ENCODE measurements around the gene CCL15. TPM values are rescaled to one million over a fixed set of nuclear protein-coding genes. Genes with fewer than 3 reads are reported as not detected.
A peak's percentile ranks its signal among the peaks of the same experiment; 100 is the strongest.
"Not testable (repeated sequence)": the region's sequence is repeated elsewhere in the genome, so short reads cannot be mapped to it uniquely, and the experiment has no call there.

Gene CCL15
- total and polyA plus RNA-seq, 3 experiments from 2014 or later: not detected

DNA sequence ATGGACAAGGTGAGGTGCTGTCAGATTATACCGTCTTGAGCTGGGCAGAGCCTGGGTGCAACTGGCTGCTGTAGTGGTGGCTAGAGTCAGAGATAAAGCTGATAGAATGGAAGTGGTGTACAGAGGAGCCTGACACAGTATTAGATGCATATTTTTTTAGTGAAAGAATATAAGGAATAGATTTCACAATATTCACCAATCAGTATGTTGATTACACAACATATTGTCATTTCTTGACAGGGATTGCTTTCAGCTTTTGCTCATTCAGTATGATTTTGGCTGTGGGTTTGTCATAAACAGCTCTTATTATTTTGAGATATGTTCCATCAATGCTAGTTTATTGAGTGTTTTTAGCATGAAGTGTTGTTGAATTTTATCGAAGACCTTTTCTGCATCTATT lies 18.1 kb upstream of the CCL15 start:
- ChIA-PET CTCF (no interaction called here), POLR2A (no interaction called here)
- H3K4me1 Mint-ChIP-seq: peaks cover 0 to 4% (median 0%) of the 10 kb centered on the region in 3 donors
- H3K4me3 Mint-ChIP-seq: no peak overlapping the region
- no peak overlapping the region for H3K4me3 ChIP-seq (ENCODE audit: low read length)
- no peaks in the 10 kb centered on the region for H3K9me3 ChIP-seq (ENCODE audit: low read length)
- no peaks in the 10 kb centered on the region for H3K4me1 ChIP-seq (ENCODE audit: insufficient read depth, low read length)
- H3K27ac ChIP-seq (ENCODE audit: low read depth, low read length): no peak overlapping the region
- peaks cover 0 to 5% (median 0%) of the 10 kb centered on the region in 5 donors for H3K9me3 Mint-ChIP-seq
- no peaks in the 10 kb centered on the region for H3K36me3 ChIP-seq (ENCODE audit: insufficient read depth, low read length)
- H3K36me3 Mint-ChIP-seq: no peaks in the 10 kb centered on the region
- H3K27ac Mint-ChIP-seq: no peak overlapping the region
- H3K27me3 Mint-ChIP-seq: peaks cover 26 to 34% of the 10 kb centered on the region in 2 donors
- no peaks in the 10 kb centered on the region for H3K27me3 ChIP-seq (ENCODE audit: insufficient read depth, low read length, poor library complexity, severe bottlenecking)
- no peak for DNase-seq

GRCh38 chr17:36017799-36018198 lies 16.4 kb upstream of the CCL15 start, which contains the start of gene CCL23:
TSS of gene CCL23 (minus strand) at chr17:36017972. CDS start at chr17:36017897, 75 bp downstream.
- POLR2A ChIA-PET: no interaction called here
- Histone ChIP-seq H3K27ac (ENCODE audit: low read depth, low read length) (no peak within 1 kb of the TSS), H3K4me3 (ENCODE audit: low read length) (no peak within 1 kb of the TSS), H3K36me3 (ENCODE audit: insufficient read depth, low read length) (no peaks in the 10 kb centered on the region), H3K27me3 (ENCODE audit: insufficient read depth, low read length, poor library complexity, severe bottlenecking) (no peaks in the 10 kb centered on the region), H3K9me3 (ENCODE audit: low read length) (no peaks in the 10 kb centered on the region), H3K4me1 (ENCODE audit: insufficient read depth, low read length) (no peaks in the 10 kb centered on the region)
- CTCF ChIA-PET: no interaction called here
- no peaks in the 10 kb centered on the region for H3K9me3 Mint-ChIP-seq
- H3K36me3 Mint-ChIP-seq: no peaks in the 10 kb centered on the region
- H3K4me1 Mint-ChIP-seq: peaks cover 0 to 4% (median 0%) of the 10 kb centered on the region in 3 donors
- peaks cover 23 to 24% of the 10 kb centered on the region in 2 donors for H3K27me3 Mint-ChIP-seq
- no peak for DNase-seq
- H3K4me3 Mint-ChIP-seq: peak within 1 kb of the TSS in 1 of 7 donors; percentile 32
- peak within 1 kb of the TSS in 2 of 8 donors; percentile 29 to 45 for H3K27ac Mint-ChIP-seq

DNA sequence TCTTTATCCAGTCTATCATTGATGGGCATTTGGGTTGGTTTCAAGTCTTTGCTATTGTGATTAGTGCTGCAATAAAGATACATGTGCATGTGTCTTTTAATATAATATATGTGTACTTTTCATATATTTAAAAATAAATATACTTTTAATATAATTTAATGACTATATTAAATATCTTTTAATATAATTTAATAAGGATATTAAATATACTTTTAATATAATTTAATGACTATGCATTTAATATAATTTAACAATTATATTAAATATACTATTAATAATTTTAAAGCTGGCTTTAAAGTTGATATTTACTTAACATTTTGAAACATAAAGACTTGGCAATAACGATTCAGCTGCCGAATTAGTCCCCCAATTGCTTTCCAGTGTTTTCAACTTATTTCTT lies 15.2 kb upstream of the CCL15 start:
- Mint-ChIP-seq H3K36me3 (no peaks in the 10 kb centered on the region), H3K9me3 (no peaks in the 10 kb centered on the region), H3K4me3 (no peak overlapping the region), H3K4me1 (peaks cover 0 to 4% (median under 1%) of the 10 kb centered on the region in 3 donors), H3K27ac (no peak overlapping the region), H3K27me3 (peaks cover 16 to 23% of the 10 kb centered on the region in 2 donors)
- Histone ChIP-seq H3K27me3 (ENCODE audit: insufficient read depth, low read length, poor library complexity, severe bottlenecking) (no peaks in the 10 kb centered on the region), H3K27ac (ENCODE audit: low read depth, low read length) (no peak overlapping the region), H3K4me3 (ENCODE audit: low read length) (no peak overlapping the region), H3K4me1 (ENCODE audit: insufficient read depth, low read length) (no peaks in the 10 kb centered on the region), H3K9me3 (ENCODE audit: low read length) (no peaks in the 10 kb centered on the region), H3K36me3 (ENCODE audit: insufficient read depth, low read length) (no peaks in the 10 kb centered on the region)
- ChIA-PET CTCF (no interaction called here), POLR2A (no interaction called here)
- DNase-seq: no peak

GRCh38 chr17:36015895-36016294 lies 14.5 kb upstream of the CCL15 start:
- not testable (repeated sequence) for H3K36me3 Mint-ChIP-seq, H3K9me3 Mint-ChIP-seq

DNA sequence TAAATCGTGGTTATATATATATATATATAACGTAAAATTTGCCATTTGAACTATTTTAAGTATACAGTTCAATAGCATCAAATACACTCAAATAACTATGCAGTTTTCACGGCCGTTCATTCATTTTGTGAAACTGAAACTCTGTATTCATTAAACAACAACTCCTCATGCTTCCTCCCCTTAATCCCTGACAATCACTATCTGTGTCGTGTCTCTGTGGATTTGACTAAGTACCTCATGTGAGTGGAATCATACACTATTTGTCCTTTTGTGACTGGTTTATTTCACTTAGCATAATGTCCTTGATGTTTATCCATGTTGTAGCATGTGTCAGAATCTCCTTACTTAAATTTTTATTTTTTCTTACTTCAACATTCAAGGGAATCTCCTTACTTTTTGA lies 13.6 kb upstream of the CCL15 start:
- Histone ChIP-seq H3K27me3 (ENCODE audit: insufficient read depth, low read length, poor library complexity, severe bottlenecking) (no peaks in the 10 kb centered on the region), H3K4me3 (ENCODE audit: low read length) (no peak overlapping the region), H3K4me1 (ENCODE audit: insufficient read depth, low read length) (no peaks in the 10 kb centered on the region), H3K27ac (ENCODE audit: low read depth, low read length) (no peak overlapping the region), H3K9me3 (ENCODE audit: low read length) (no peaks in the 10 kb centered on the region), H3K36me3 (ENCODE audit: insufficient read depth, low read length) (no peaks in the 10 kb centered on the region)
- Mint-ChIP-seq H3K4me3 (no peak overlapping the region), H3K4me1 (peaks cover 5 to 7% (median 6%) of the 10 kb centered on the region in 3 donors), H3K9me3 (no peaks in the 10 kb centered on the region), H3K27me3 (peaks cover 5 to 12% of the 10 kb centered on the region in 2 donors), H3K27ac (no peak overlapping the region), H3K36me3 (no peaks in the 10 kb centered on the region)
- ChIA-PET POLR2A (no interaction called here), CTCF (no interaction called here)
- DNase-seq: no peak

More at GRCh38 chr17:36015895-36016294, 14.5 kb upstream of the CCL15 start:
- H3K36me3 ChIP-seq (ENCODE audit: insufficient read depth, low read length); DNase-seq; H3K4me1 ChIP-seq (ENCODE audit: insufficient read depth, low read length); H3K4me1 Mint-ChIP-seq; H3K27ac ChIP-seq (ENCODE audit: low read depth, low read length); CTCF ChIA-PET; POLR2A ChIA-PET; H3K9me3 ChIP-seq (ENCODE audit: low read length); H3K27me3 ChIP-seq (ENCODE audit: insufficient read depth, low read length, poor library complexity, severe bottlenecking); H3K27ac Mint-ChIP-seq; H3K4me3 Mint-ChIP-seq; H3K4me3 ChIP-seq (ENCODE audit: low read length): not testable (repeated sequence)
- H3K27me3 Mint-ChIP-seq: peaks cover 15 to 21% of the 10 kb centered on the region in 2 donors

DNA sequence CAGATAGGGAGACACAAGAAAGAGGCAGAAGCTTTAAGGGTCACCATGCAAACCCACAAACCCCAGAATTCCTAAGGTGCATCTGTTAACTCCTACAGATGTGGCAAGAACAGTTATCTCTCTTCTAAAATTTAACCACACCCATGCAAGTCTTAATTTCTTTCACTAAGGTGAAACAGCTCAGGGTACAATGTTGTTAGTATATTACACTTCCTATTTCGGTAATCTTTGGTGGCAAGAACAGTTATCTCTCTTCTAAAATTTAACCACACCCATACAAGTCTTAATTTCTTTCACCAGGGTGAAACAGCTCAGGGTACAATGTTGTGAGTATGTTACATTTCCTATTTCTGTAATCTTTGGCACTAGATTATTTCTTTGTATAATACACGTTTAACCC lies 9.8 kb upstream of the CCL15 start:
- CTCF ChIA-PET: interaction anchor here (1.4 kb wide), 1 partner anchor 10 kb away, joined by 3 read pairs; the partner anchor contains the start of gene CCL15

DNA sequence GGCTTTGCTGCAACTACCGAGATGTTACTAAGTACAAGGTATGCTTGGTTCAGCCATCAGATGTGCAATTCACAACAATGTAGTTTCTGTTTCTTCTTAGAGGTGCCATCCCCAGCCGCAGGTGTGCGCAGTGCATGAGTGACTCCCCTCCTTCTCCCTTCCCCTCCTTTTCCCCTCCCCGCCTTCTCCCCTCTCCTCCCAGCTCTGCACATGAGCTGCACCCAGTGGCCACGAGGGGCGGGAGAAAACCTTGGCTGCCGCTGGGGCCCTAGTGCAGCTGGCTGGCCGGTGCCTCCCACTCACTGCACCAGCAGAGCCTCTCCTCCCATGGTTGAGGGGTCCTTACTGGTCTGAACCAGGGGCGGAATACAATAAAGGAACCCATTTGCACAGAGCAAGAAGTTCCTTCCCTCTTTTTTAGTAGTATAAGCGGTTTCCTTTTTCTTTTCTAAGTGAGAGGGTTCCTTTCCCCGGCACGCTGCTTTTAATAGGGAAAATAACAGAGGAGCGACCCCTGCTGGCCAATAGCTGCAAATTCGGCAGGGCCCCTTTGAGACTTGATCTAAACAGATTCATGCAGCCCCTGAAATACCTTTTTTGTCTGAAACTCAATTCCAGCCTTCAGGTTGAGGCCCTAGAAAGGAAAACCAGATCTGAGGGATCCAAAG lies 7.8 kb upstream of the CCL15 start:
- no peak overlapping the region for H3K4me3 ChIP-seq (ENCODE audit: low read length)
- no peaks in the 10 kb centered on the region for H3K9me3 ChIP-seq (ENCODE audit: low read length)
- Mint-ChIP-seq H3K27me3 (no peaks in the 10 kb centered on the region), H3K9me3 (no peaks in the 10 kb centered on the region), H3K27ac (no peak overlapping the region), H3K36me3 (no peaks in the 10 kb centered on the region), H3K4me3 (no peak overlapping the region), H3K4me1 (peaks cover 10 to 19% (median 17%) of the 10 kb centered on the region in 3 donors)
- ChIA-PET POLR2A (no interaction called here), CTCF (no interaction called here)
- no peak for DNase-seq
- H3K27me3 ChIP-seq (ENCODE audit: insufficient read depth, low read length, poor library complexity, severe bottlenecking): no peaks in the 10 kb centered on the region
- no peak overlapping the region for H3K27ac ChIP-seq (ENCODE audit: low read depth, low read length)
- no peaks in the 10 kb centered on the region for H3K36me3 ChIP-seq (ENCODE audit: insufficient read depth, low read length)
- H3K4me1 ChIP-seq (ENCODE audit: insufficient read depth, low read length): no peaks in the 10 kb centered on the region

More for the DNA sequence above, 9.8 kb upstream of the CCL15 start:
- no peaks in the 10 kb centered on the region for H3K9me3 ChIP-seq (ENCODE audit: low read length)
- H3K36me3 ChIP-seq (ENCODE audit: insufficient read depth, low read length): no peaks in the 10 kb centered on the region
- Mint-ChIP-seq H3K27ac (peak overlapping the region in 1 of 8 donors; percentile 24), H3K4me3 (no peak overlapping the region), H3K4me1 (peaks cover 2 to 7% (median 5%) of the 10 kb centered on the region in 3 donors), H3K27me3 (peaks cover 0 to under 1% of the 10 kb centered on the region in 2 donors), H3K9me3 (no peaks in the 10 kb centered on the region), H3K36me3 (no peaks in the 10 kb centered on the region)
- no peak overlapping the region for H3K4me3 ChIP-seq (ENCODE audit: low read length)
- H3K4me1 ChIP-seq (ENCODE audit: insufficient read depth, low read length): no peaks in the 10 kb centered on the region
- no peaks in the 10 kb centered on the region for H3K27me3 ChIP-seq (ENCODE audit: insufficient read depth, low read length, poor library complexity, severe bottlenecking)
- no peak overlapping the region for H3K27ac ChIP-seq (ENCODE audit: low read depth, low read length)
- POLR2A ChIA-PET: no interaction called here
- DNase-seq: no peak

DNA sequence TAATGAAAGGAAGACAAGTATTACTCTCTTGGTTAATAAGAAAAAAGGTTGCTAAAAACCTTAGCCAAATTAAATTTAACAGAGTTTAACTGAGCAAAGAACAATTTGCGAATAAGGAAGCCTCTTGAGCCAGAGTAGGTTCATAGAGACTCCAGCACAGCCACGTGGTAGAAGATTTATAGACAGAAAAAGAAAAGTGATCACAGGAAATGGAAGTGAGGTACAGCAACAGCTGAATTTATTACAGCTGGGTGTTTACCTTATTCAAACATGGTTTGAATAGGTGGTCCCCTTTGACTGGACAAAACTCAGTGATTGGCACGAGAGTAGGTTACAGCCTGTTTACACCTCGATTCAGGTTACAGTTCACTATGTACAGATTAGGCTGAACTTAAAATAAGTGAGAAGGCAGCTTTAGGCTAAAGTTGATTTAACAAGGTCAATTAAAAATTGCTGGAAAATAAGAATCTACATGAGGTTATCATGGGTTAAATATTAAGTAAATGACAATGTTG lies 3.3 kb upstream of the CCL15 start:
- no peak overlapping the region for H3K27ac ChIP-seq (ENCODE audit: low read depth, low read length)
- no peak overlapping the region for H3K4me3 ChIP-seq (ENCODE audit: low read length)
- Mint-ChIP-seq H3K9me3 (no peaks in the 10 kb centered on the region), H3K27ac (peak overlapping the region; percentile 1 to 90 (median 52)), H3K27me3 (no peaks in the 10 kb centered on the region), H3K36me3 (no peaks in the 10 kb centered on the region), H3K4me1 (peaks cover 10 to 17% (median 17%) of the 10 kb centered on the region in 3 donors), H3K4me3 (peak overlapping the region in 3 of 7 donors; percentile 13 to 33 (median 32))
- CTCF ChIA-PET: interaction anchor here (1.1 to 1.8 kb wide), 4 partner anchors 26 to 144 kb away, joined by 3 to 5 read pairs (median 4); no protein-coding TSS in a partner anchor
- no peak for DNase-seq
- no peaks in the 10 kb centered on the region for H3K9me3 ChIP-seq (ENCODE audit: low read length)
- POLR2A ChIA-PET: no interaction called here
- H3K36me3 ChIP-seq (ENCODE audit: insufficient read depth, low read length): no peaks in the 10 kb centered on the region
- no peaks in the 10 kb centered on the region for H3K27me3 ChIP-seq (ENCODE audit: insufficient read depth, low read length, poor library complexity, severe bottlenecking)
- no peaks in the 10 kb centered on the region for H3K4me1 ChIP-seq (ENCODE audit: insufficient read depth, low read length)
